Sigmoid colon (tissue), 7 donors: ENCODE data around the gene ESR2. TPM values are rescaled to one million over a fixed set of nuclear protein-coding genes. Genes with fewer than 3 reads are reported as not detected.

ENCODE experiments used
- DNase-seq: peaks from one replicate; pipeline ENCODE4 v3.0.0-alpha.2; 2019
- H3K27ac ChIP-seq, 4 donors: fragments of 200-600 bp; sonication (generic); one replicate each; pipeline ENCODE4 v1.5.1; 2016 to 2019; ENCODE audit warnings: mild to moderate bottlenecking in 1 of 4
- H3K27me3 ChIP-seq, 3 donors: fragments of 200-600 bp; sonication (generic); one replicate each; pipeline ENCODE4 v1.5.1; 2019; ENCODE audit warnings: mild to moderate bottlenecking in 1 of 3
- H3K36me3 ChIP-seq, 4 donors: fragments of 200-600 bp; sonication (generic); one replicate each; pipeline ENCODE4 v1.5.1; 2016 to 2019
- H3K4me1 ChIP-seq, 4 donors: fragments of 200-600 bp; sonication (generic); one replicate each; pipeline ENCODE4 v1.5.1; 2017 to 2019
- H3K4me3 ChIP-seq, 4 donors: fragments of 200-600 bp; sonication (generic); one replicate each; pipeline ENCODE4 v1.5.1; 2017 to 2019; ENCODE audit warnings: mild to moderate bottlenecking in 2 of 4, moderate library complexity in 1 of 4
- H3K9me3 ChIP-seq, 4 donors: fragments of 200-600 bp in 3 of 4; sonication (generic) in 3 of 4; one replicate each; pipeline versions ENCODE4 v1.5.1 to v1.6.1; 2013 to 2019
- EP300 ChIP-seq, 4 donors: sonication (generic); formaldehyde crosslinking; IDR thresholded peaks; one replicate each; pipeline ENCODE4 v1.6.1; 2017; ENCODE audit warnings: antibody characterized with exemption in 4 of 4
- POLR2A ChIP-seq, 2 donors: fragments of 450-650 bp; IDR thresholded peaks; one replicate each; pipeline ENCODE4 v1.6.1; 2016; ENCODE audit warnings: antibody characterized with exemption in 2 of 2, mild to moderate bottlenecking in 2 of 2, moderate library complexity in 2 of 2
- POLR2AphosphoS5 ChIP-seq, 4 donors: sonication (generic); formaldehyde crosslinking; IDR thresholded peaks; one replicate each; pipeline ENCODE4 v1.6.1; 2017; ENCODE audit warnings: antibody characterized with exemption in 4 of 4
- WGBS, 2 donors: extraction: QIAGEN DNeasy Blood & Tissue Kit; methylation state at CpG; one replicate each; pipeline ENCODE4 v1.1.7; 2013; 5-methylcytosine and 5-hydroxymethylcytosine counted together
- intact Hi-C: fragments of 100-400 bp; cut with DNase I; formaldehyde crosslinking; loops from one replicate; pipeline ENCODE4 v1.15.1; 2023
- polyA plus RNA-seq, 3 donors: library from polyadenylated mRNA; stranded (reverse); fragments of 200-250 nt; gene quantifications; one replicate each; pipeline ENCODE4 v1.2.3, GENCODE V29; 2013
- total RNA-seq, 4 donors: library from RNA; depleted of rRNA; stranded (reverse); fragments of >200 nt; gene quantifications; one replicate each; pipeline ENCODE4 v1.1.0, GENCODE V29; 2016
- TF ChIP-seq, protein P1 (sequence below), 4 experiments: fragments of 450-650 bp in 3 of 4; fragments of 200-600 bp in 1 of 4; IDR thresholded peaks; one replicate each; pipeline ENCODE4 v1.5.1; 2016 to 2019; ENCODE audit warnings: antibody characterized with exemption in 4 of 4, mild to moderate bottlenecking in 3 of 4, moderate library complexity in 2 of 4
- donor health status: healthy with polysubstance abuse.
- donor health status: Bipolar disorder and iron deficiency.
- donor health status: healthy.

ESR2 gene
- total and polyA plus RNA-seq, 7 donors, result 0.16 to 1.8 (median 0.41) TPM; not detected in 3

DNA sequence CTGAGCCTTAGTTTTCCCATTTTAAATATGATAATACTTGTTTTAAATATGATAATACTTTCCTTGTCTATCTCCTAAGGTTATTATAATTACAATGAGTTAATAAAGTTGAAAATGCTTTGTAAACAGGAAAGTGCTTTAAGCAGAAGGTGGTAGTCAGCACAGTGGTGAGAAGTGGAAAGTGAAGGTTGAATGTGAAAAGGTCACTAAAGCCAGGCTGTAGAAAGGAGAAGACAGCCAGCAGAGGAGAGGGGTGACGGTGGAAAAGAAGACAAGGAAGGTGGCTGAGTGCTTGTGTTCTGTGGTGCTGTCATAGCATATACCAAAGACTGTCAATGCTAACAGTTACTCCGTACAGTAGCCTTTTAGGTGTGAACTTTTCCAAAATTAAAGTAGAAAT lies 117.8 kb downstream of the ESR2 start:
- no peaks in the 10 kb centered on the region for H3K27me3 ChIP-seq
- no peaks in the 10 kb centered on the region for H3K9me3 ChIP-seq
- H3K36me3 ChIP-seq, result peaks cover 0 to 22% (median 0%) of the 10 kb centered on the region in 4 donors
- WGBS, 2 donors, result 93 to 96% methylated on average over 2 of the region's 2 CpGs
- no peak overlapping the region for H3K4me3 ChIP-seq
- TF ChIP-seq POLR2AphosphoS5 (IDR thresholded peaks at IDR 0.05), result no peak
- no peak for TF ChIP-seq POLR2A (IDR thresholded peaks at IDR 0.05)
- no peak for TF ChIP-seq EP300 (IDR thresholded peaks at IDR 0.05)
- TF ChIP-seq, protein P1, sequence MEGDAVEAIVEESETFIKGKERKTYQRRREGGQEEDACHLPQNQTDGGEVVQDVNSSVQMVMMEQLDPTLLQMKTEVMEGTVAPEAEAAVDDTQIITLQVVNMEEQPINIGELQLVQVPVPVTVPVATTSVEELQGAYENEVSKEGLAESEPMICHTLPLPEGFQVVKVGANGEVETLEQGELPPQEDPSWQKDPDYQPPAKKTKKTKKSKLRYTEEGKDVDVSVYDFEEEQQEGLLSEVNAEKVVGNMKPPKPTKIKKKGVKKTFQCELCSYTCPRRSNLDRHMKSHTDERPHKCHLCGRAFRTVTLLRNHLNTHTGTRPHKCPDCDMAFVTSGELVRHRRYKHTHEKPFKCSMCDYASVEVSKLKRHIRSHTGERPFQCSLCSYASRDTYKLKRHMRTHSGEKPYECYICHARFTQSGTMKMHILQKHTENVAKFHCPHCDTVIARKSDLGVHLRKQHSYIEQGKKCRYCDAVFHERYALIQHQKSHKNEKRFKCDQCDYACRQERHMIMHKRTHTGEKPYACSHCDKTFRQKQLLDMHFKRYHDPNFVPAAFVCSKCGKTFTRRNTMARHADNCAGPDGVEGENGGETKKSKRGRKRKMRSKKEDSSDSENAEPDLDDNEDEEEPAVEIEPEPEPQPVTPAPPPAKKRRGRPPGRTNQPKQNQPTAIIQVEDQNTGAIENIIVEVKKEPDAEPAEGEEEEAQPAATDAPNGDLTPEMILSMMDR (IDR thresholded peaks at IDR 0.05), result no peak
- no peak for DNase-seq
- intact Hi-C loops, result no loop called here
- H3K4me1 ChIP-seq, result no peaks in the 10 kb centered on the region
- no peak overlapping the region for H3K27ac ChIP-seq

GRCh38 chr14:64174922-64175782 lies 119.0 kb downstream of the ESR2 start:
- no peaks in the 10 kb centered on the region for H3K9me3 ChIP-seq
- no peaks in the 10 kb centered on the region for H3K27me3 ChIP-seq
- H3K4me1 ChIP-seq, result no peaks in the 10 kb centered on the region
- intact Hi-C loops, result no loop called here
- WGBS, 2 donors, result 93 to 95% methylated on average over 2 of the region's 2 CpGs
- peaks cover 0 to 27% (median 2%) of the 10 kb centered on the region in 4 donors for H3K36me3 ChIP-seq
- no peak for DNase-seq
- no peak overlapping the region for H3K27ac ChIP-seq
- H3K4me3 ChIP-seq, result no peak overlapping the region
- TF ChIP-seq, protein P1 (IDR thresholded peaks at IDR 0.05), result no peak
- TF ChIP-seq EP300 (IDR thresholded peaks at IDR 0.05), result no peak
- no peak for TF ChIP-seq POLR2A (IDR thresholded peaks at IDR 0.05)
- no peak for TF ChIP-seq POLR2AphosphoS5 (IDR thresholded peaks at IDR 0.05)

DNA sequence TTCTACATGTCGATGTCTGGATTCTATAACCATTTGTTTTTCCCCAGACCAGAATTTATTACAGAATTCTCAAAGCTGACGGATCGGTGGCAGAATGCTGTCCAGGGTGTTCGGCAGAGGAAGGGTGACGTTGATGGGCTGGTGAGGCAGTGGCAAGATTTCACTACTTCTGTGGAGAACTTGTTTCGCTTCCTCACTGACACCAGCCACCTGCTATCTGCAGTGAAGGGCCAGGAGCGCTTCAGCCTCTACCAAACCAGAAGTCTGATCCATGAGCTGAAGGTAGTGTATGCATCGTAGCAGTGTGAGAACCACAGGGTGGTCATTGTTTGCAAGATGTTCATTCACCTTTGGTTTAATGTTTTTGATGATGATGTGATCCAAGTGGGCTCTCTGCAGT lies 124.0 kb downstream of the ESR2 start:
- no peaks in the 10 kb centered on the region for H3K27me3 ChIP-seq
- no peaks in the 10 kb centered on the region for H3K4me1 ChIP-seq
- no peaks in the 10 kb centered on the region for H3K9me3 ChIP-seq
- no peak for DNase-seq
- TF ChIP-seq, protein P1 (IDR thresholded peaks at IDR 0.05), result no peak
- no peak for TF ChIP-seq POLR2AphosphoS5 (IDR thresholded peaks at IDR 0.05)
- no peak for TF ChIP-seq EP300 (IDR thresholded peaks at IDR 0.05)
- no peak for TF ChIP-seq POLR2A (IDR thresholded peaks at IDR 0.05)
- WGBS, 2 donors, result 87 to 93% methylated on average over 8 of the region's 8 CpGs
- H3K36me3 ChIP-seq, result peaks cover 0 to 35% (median 10%) of the 10 kb centered on the region in 4 donors
- intact Hi-C loops, result no loop called here
- no peak overlapping the region for H3K4me3 ChIP-seq
- no peak overlapping the region for H3K27ac ChIP-seq

GRCh38 chr14:64159588-64159987 lies 134.6 kb downstream of the ESR2 start:
- 96 to 97% methylated on average over 3 of the region's 3 CpGs for WGBS, 2 donors
- no peak overlapping the region for H3K4me3 ChIP-seq
- intact Hi-C loops, result no loop called here
- TF ChIP-seq POLR2A (IDR thresholded peaks at IDR 0.05), result no peak
- H3K27ac ChIP-seq, result no peak overlapping the region
- no peaks in the 10 kb centered on the region for H3K27me3 ChIP-seq
- no peak for DNase-seq
- H3K4me1 ChIP-seq, result no peaks in the 10 kb centered on the region
- no peaks in the 10 kb centered on the region for H3K9me3 ChIP-seq
- H3K36me3 ChIP-seq, result peaks cover 0 to 30% (median 2%) of the 10 kb centered on the region in 4 donors

DNA sequence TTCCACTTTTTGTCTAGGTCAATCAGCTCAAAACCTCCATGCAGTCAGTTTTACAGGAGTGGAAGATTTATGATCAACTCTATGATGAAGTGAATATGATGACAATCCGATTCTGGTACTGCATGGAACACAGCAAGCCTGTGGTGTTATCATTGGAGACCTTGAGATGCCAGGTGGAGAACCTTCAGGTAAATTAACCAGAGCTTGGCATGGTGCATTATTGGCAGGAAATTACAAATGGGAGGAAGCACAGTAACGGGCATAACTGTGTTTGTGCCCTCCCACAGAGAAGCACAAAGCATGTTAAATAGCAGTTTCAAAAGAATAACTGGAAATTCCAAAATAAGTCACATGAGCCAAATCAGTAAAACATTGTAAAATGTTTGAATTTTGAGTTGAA lies 135.6 kb downstream of the ESR2 start:
- Histone ChIP-seq H3K4me1 (no peaks in the 10 kb centered on the region), H3K9me3 (no peaks in the 10 kb centered on the region), H3K36me3 (peaks cover 0 to 22% (median 2%) of the 10 kb centered on the region in 4 donors), H3K27me3 (no peaks in the 10 kb centered on the region), H3K4me3 (no peak overlapping the region), H3K27ac (no peak overlapping the region)
- intact Hi-C loops, result no loop called here
- 78 to 83% methylated on average over 2 of the region's 2 CpGs for WGBS, 2 donors
- no peak for DNase-seq
- TF ChIP-seq EP300 (IDR thresholded peaks at IDR 0.05), result no peak
- no peak for TF ChIP-seq POLR2A (IDR thresholded peaks at IDR 0.05)
- TF ChIP-seq POLR2AphosphoS5 (IDR thresholded peaks at IDR 0.05), result no peak
- TF ChIP-seq, protein P1 (IDR thresholded peaks at IDR 0.05), result no peak
